GM19372 (cell line): ENCODE results near the gene CIDEA.
A peak's percentile ranks its signal among the peaks of the same experiment; 100 is the strongest.

ENCODE experiments used
- ATAC-seq: cut with Tn5 transposase; IDR thresholded peaks from one replicate; pipeline ENCODE4 v1.9.1; 2021; ENCODE audit warnings: mild to moderate bottlenecking, low read depth, moderate library complexity; ENCODE audit not compliant: unreplicated experiment

The CIDEA gene

GRCh38 chr18:12315911-12316310 is 61.8 kb downstream of the CIDEA start:
- ATAC-seq, result no peak

- ATAC-seq, result no peak
Observed at GRCh38 chr18:12317664-12318333, 63.6 kb downstream of the CIDEA start.

GRCh38 chr18:12318334-12318697 is 64.2 kb downstream of the CIDEA start:
- ATAC-seq, result no peak

GRCh38 chr18:12318857-12319256 is 64.7 kb downstream of the CIDEA start:
- ATAC-seq, result no peak

- peak; percentile 66 for ATAC-seq
Observed at GRCh38 chr18:12321333-12321732, 67.2 kb downstream of the CIDEA start.

GRCh38 chr18:12324991-12325725 is 71.0 kb downstream of the CIDEA start:
- no peak for ATAC-seq

GRCh38 chr18:12325726-12326245 is 71.6 kb downstream of the CIDEA start:
- ATAC-seq, result no peak

GRCh38 chr18:12326711-12327460 is 72.7 kb downstream of the CIDEA start:
- no peak for ATAC-seq
